GM18519 (cell line): ENCODE data around the gene SSU72.

Experiments used
- ATAC-seq: cut with Tn5 transposase; IDR thresholded peaks from one replicate; pipeline ENCODE4 v1.9.1; 2021; ENCODE audit warnings: mild to moderate bottlenecking, moderate library complexity; ENCODE audit not compliant: unreplicated experiment, low FRiP score

SSU72 gene

DNA sequence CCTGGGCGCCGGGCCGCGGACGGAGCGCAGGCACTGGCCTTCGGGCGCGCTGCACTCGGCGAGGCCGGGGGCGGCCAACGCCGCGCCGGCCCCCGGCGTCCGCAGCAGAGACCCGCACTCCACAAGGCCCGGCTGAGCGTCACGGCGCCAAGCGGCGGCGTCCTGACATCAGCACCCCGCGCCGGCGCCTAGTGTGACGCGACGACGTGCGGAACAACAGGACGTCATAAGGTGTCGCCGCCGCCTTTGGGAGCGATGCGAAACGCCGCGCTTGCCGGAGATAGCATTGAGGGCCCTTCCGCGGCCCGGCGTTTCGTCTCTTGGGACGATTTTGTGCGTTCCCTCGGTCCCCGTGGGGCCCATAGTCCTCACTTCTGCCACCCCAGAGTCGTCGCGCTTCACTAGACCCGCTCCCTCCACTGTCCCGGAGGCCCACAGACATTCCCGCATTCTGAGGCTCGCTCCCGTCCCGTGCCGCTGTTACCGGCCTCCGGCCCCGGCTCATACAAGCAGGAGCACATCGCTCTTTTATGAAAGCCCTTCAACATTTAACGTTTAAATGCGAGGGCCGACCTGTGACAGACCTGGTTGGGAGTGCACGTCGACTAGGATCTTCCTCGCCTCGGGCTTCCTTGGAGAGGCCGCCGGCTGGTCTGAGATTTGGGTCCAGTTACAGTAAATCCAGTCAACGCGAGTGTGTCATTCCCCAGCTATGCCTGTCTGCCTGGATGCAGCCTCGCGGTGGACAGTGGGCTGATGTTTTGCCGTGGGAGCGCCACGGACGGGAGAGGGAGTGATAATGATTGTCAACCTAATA lies at the start of gene SSU72:
SSU72 (minus strand) TSS at position 143 of the 817 bp plus-strand sequence. CDS start 306 bp downstream, outside the sequence.
- peak; percentile 58 for ATAC-seq

DNA sequence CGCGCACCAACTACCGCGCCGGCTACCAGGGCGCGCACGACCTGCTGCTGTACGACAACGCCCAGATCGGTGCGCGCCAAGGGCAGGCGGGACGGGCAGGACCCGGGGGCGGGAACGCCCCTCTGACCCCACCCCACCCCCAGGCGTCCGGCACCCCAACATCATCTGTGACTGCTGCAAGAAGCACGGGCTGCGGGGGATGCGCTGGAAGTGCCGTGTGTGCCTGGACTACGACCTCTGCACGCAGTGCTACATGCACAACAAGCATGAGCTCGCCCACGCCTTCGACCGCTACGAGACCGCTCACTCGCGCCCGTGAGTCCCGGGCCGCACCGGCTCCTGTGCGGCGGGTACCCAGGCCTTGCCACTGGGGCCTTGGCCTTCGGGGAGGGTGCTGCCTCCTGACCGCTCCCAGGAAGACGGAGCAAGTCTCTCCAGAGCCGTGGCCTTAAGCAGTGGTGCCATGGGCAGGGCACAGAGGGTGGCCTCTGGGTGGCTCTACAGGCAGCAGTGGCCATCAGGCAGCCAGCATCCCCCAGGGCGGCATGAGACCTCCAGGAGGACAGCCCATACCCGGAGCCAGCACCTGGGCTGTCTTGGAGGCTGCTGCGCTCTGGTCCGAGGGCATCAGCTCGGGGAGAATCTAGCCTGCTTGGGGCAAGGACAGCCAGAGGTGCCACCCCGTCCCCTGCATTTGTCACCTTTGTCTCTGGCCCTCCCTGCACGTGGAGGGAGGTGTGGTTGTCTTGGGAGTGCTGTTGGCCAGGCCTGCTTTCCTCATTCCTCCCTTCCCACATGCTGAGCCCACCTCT lies 49.2 kb upstream of the SSU72 start:
- ATAC-seq, result no peak

DNA sequence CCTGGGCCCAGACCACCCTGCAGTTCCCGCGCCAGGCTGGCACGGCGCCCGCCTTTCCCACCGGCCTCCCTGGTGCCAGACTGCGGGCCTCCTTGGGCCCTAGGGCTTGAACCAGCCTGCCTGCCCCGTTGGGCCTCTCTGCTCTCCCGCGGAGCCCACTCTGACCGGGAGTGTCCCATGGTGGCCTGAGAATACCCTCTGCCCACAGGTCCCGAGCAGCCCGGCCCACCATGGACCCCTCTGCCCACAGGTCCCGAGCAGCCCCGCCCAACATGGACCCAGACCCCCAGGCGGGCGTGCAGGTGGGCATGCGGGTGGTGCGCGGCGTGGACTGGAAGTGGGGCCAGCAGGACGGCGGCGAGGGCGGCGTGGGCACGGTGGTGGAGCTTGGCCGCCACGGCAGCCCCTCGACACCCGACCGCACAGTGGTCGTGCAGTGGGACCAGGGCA lies 48.5 kb upstream of the SSU72 start:
- ATAC-seq, result no peak

DNA sequence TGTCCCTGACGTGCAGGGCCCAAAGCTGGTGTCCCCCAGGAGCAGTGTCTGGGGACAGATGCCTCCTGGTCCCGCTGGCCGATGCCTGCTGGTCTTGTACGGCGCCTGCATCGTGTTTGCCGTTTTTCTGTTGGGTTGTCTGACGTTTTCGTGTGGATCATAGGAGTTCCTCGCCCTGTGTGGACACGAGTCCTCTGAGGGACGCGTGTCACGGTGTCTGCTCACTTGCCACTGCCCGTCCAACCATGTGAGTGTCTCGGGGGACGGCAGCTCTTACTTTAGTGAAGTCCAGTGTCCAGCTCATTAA lies 48.1 kb upstream of the SSU72 start:
- ATAC-seq, result no peak

DNA sequence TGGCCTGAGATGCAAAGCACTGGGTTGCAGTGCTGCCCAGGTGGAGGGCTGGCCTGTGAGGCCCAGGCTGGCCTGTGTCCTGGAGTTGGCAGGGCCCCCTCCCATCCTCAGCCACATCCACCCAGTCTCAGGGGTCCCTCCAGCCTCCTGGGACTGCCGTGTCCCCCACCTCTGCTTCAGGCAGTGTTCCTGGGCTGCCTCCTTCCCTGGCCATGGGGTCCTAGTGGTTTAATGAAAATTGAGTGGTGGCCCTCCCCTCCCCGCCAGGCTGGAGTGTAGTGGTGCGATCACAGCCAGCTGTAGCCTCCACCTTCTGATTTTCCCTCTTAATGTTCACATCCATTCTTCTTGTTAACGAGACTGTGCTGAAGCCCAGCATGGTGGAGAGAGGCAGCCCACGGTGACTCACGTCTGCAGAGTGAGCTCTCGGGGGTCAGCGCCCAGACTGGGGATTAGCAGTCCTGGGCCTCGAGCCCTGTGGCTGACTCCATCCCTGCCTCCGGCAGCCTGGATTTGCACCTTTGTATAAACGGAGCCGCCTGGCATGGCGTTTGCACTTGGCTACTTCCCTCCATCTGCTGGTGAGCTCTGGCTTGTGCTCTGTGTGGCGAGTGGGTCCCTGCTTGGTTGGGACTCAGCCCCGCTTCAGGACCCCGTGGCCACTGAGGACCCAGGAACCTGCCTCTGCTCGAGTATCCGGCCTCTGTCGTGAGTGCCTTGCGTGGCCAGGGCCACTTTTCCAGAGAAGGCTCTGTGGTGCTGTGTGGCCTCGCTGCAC lies 47.5 kb upstream of the SSU72 start:
- no peak for ATAC-seq

DNA sequence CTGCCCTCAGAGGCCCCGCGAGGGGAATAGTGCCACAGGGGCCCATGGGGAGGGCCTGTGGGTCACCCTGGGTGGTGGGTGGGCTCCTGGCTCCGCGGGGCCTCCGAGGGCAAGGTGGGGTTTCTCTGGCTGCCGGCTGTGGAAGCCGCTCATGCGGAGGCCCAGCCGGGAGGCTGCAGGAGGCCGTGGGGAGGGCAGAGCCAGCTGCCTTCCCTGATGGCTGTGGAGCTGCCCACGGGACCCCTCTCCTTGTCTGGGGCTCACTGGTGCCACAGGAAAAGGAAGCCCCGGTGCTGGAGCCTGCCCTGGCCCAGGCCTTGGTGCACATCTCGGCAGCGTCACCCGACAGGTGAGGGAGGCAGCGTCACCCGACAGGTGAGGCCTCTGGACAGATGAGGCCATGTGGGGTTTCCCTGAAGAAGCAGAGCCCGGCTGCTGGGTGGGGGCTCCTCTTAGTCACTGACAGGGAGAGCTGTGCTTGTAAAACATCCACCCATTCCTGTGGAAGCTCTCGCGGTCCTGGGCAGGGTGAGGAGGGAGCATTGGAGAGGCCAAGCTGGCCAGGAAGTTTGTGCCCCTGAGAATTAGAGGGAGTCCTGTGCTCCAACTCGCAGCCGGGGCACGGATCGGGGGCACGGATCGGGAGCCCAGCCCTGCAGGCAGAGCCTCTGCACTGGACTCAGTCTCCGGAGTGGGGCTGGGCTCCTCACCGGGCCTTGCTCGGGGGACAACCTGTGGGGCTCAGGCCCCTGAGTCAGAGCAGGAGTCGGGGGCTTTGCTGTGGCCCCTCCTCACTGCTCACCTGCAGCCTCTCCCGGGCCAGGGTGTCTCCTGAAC lies 46.7 kb upstream of the SSU72 start:
- no peak for ATAC-seq

DNA sequence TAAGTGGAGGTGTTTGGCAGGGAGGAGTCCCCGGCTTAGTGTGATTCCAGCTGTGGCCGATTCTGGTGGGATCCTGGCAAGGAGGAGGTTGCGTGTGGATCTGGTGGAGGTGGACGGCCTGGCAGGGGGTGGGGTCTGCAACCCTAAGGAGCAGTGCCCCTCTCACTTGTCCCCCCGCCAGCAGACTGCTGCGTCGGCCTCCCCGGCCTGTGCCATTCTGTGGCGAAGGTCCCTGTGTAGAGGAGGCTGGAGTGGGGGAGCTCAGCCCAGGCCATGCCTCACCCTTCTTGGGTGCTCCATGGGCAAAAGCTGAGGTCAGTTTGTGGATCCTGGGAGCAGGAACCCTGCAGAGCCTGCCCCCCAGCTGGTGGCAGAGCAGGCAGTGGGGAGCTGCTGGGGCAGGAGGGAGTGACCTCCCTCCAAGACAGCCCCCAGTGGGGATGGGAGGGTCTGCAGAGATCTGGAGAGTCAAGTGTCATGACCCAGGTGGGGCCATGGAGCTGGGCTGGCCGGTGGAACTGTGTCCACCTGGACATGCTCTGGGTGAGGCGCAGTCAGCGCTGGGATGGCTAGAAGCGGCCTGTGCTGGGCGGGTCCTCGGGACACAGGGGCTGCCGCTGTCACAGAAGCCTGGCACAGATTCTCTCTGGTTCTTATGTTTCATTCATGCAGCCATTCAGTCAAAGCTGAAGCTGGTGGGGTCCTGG lies 45.9 kb upstream of the SSU72 start:
- no peak for ATAC-seq

DNA sequence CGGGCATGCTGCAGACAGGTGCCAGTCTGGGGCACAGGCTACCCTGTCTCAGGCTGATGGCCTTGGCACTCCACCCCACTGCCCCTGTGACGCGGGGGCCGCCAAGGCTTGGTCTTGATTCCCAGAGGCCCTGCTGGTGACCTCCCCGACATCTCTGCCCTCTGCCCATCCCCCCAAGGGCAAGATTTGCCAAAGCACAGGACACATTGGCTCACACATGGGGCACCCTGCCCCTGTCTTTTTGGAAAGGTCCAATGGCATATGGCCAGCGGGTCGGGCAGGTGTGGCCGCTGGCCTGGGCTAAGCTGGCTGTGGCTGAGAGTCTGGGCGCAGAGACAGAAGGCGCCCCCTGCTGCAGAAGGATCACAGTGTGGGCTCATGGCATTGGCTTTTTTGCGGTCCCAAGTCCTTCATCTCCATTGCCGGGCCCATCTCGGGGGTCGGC lies 45.3 kb upstream of the SSU72 start:
- ATAC-seq, result no peak

DNA sequence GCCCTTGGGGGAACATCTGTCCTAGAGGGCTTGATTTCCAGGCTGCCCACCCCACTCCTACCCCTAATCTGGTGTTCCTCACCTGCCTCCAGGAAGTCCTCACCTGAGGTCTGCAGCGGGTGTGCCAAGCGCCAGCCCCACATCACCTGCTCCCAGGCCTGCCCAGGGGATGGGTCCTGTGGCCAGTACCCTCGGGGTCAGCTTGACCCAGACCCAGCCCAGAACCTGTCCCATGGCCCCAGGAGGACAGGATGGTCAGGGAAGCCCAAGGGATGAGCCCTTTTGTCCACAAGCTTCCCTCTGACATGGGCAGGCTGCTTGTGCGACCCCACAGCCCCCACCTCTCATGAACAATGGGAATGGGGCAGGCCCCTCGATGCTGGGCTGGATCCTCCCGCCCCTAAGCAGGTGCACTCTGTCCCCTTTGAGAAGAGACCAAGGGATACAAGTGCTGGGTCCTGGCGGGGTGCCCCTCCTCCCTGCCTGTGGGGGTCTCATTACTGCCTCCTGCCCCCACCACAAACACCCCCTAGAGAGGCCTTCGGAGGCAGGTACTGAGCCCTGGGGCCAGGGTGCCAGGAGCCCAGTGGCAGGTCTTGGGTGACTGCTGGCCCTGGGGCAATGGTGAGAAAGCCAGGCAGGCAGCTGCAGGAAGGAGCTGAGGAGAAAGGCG lies 43.9 kb upstream of the SSU72 start:
- ATAC-seq, result no peak

DNA sequence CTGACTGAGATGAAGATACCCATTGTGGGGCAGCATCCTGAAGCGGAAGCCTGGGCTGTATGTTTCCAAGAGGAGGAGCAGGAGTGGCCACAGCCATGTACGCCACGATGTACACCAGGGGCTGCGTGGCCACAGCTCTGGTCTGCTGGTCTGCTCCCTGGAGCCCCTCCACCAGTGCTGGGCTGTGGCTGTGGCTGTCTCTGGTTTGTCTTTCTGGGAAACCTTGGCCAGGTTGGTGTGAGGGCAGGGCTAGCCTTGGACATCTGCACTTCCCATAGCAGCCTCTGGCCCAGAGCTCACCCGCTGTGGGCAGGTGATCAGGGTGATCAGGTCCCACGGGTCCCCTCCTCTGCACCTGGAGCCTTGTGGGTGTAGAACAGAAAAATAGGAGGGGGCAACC lies 43.3 kb upstream of the SSU72 start:
- no peak for ATAC-seq

DNA sequence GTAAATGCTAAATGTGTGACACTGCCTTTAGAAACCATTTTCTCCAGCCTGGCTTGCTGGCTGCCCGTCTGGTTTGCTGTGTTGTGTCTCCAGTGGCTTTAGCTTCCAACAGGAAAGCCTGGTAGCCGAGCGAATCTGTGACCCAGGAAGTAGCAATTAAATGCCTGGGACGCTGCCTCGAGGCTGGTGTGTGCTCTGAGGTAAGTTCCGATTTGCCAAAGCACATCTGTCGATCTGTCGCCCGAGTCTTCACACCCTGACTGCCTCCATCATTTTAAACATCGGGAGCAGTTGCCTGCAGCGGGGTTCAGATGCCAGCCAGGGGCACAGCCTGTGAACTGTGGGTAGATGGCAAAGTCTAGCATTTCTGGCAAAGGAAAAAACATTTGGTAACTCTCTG lies 42.9 kb upstream of the SSU72 start:
- ATAC-seq, result no peak

DNA sequence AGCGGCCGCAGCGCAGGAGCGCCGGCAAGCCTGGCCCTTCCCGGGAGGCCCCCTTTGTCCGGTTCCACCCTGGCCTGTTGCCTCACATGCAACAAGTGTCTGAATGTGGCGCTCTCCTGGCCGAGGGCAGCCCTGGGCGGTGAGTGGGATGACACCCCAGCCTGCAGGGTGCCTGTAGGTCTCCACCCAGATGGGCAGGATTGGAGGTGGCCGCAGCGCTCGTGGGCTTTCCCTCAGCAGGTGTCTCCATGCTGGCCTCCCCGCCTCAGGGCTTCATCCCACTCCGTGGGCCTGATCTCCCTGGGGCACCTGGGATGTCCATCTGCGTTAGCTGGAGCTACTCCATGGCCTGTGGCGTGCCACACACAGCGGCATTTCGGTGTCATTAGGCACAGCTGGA lies 42.2 kb upstream of the SSU72 start:
- ATAC-seq, result no peak

DNA sequence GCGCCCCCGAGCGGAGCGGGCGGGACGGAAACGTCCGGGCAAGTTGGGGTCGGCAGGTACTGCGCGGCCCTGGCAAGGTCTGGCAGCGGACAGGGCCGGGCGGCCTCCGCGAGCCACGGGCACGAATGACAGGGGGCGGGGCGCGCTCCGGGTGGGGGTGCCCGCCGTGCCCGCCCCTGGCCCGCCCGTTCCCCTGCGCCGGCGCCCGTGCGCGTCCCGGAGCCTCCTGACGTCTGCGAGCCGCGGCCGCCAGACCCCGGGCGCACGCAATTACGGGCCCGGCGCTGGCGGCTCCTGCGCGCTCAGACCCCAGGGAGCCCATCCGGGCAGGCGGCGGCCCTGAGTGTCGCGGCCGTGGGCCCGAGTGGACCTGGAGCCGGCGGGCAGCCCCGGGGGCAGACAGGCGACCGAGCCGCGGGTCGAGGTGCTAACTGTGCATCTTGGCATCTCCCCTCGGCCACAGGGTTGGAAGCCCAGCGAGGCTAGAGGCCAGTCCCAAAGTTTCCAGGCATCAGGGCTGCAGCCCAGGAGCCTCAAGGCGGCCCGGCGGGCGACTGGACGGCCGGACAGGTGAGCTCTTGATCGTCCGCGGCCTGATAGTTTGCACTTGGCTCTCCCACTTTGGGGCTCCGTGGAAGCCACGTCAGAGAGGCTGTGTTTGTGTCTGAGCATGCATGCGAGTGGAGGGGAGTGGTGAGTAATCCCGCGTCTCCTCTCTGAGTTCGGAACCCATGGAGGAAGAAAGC lies 41.6 kb upstream of the SSU72 start:
- ATAC-seq, result peak; percentile 23

DNA sequence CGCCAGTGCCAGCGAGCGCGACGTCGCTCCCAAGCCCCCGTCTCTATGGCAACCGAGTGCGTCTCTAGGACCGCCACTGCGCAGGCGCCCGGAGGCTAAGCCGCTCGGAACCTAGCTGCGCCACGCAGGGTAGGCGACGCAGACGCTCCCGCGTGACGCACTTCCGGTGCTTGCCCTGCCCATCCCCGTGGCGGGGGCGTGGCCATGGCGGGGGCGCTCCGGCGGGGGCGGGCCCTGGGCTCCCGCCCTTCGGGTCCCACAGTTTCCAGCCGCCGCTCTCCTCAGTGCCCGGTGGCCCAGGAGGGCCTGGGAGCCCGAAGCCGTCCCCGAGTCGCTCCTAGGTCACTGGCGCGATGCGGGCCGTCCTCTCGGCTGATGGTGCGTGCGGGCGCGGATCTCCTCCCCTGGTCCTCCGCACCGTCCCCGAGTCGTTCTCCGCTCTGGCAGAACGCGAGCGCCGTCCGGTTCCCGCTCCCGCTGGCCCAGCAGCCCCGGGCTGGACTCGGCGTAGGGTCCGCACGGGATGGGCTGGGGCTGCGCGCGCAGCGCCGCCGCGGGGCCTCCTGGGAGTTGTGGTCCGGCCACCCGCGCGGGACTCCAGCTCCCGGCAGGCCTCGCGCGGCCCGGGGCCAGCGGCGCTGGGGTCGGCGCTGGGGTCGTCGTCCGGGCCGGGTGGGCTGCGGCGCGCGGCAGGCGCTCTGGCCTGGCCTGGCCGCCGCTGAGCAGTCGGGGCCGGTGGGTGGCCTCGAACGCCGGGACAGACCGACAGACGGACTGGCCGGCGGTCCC lies 40.8 kb upstream of the SSU72 start, which contains the start of gene MIB2:
MIB2 (plus strand) TSS at position 245 of the 789 bp plus-strand sequence. CDS start 7,953 bp downstream, outside the sequence.
- ATAC-seq, result peak; percentile 82

DNA sequence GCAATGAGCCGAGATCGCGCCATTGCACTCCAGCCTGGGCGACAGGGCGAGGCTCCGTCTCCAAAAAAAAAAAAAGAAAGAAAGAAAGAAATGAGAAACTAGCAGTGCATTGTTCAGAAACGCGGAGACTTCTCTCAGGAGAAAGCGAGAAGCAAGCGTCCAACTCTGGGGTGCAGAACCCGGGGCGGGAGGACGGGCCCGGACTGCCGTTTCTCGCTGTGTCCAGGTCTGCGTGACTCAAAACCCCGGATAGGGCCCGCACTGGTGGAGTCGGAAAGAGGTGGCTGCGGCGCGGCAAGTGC lies 40.2 kb upstream of the SSU72 start:
- no peak for ATAC-seq

DNA sequence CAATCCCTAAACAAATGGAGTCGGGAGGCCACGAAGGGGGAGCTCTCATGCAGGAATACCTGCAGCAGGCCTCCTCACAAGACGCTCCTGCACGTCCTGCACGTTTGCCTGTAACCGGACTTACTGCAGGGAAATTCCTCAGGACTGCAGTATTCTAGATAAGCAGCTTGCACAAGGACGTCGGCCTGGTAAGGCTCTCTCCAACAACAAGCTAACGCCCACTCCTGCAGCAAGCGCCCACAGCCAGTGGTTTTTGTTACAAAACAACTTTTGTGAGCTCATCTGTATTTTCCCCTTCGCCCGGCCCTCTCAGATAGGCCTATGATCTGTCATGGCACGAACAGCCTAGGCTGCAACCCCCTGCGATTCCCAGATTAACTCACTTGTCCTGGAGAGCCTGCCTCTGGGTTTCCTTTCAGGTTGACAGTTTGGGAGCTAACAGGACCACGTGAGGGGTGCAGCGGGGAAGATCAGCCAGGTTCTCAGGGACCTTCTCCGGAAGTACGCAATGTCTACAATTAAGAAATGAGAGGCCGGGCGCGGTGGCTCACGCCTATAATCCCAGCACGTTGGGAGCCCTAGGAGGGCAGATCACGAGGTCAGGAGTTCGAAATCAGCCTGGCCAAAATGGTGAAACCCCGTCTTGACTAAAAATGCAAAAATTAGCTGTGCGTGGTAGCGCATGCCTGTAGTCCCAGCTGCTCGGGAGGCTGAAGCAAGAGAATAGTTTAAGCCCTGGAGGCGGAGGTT lies 39.7 kb upstream of the SSU72 start:
- ATAC-seq, result no peak

DNA sequence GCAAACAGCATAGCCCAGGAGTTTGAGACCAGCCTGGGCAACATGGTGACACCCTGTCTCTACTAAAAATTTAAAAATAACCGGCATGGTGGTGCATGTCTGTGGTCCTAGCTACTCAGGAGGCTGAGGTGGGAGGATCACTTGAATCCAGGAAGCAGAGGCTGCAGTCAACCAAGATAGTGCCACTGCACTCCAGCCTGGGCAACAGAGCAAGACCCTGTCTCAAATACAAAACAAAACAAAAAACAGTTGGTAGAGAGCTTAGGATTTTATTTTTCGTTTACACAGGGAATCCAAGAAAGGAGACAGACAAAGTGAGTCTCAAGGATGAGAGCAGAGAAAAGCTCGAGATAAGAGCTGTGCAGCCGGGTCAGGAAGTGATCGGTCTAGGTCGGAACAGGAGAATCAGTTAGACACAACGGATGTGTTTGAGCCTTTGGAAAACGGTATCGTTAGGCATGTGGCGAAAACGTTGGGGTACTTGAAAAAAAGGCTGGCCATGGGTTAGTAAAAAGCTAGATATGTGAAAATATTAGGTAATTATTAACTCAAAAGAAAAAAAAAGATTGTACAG lies 38.9 kb upstream of the SSU72 start:
- ATAC-seq, result no peak
